Activated naive CD8-positive, alpha-beta T cell (primary cell): ENCODE measurements around the gene SPPL2B.

Experiments
- H3K27ac Mint-ChIP-seq: one replicate; pipeline ENCODE4 v1.8.0; 2021; ENCODE audit warnings: mixed read lengths
- H3K27me3 Mint-ChIP-seq: one replicate; pipeline ENCODE4 v1.8.0; 2021; ENCODE audit warnings: mixed read lengths
- H3K36me3 Mint-ChIP-seq: one replicate; pipeline ENCODE4 v1.8.0; 2021; ENCODE audit warnings: mixed read lengths
- H3K4me1 Mint-ChIP-seq: one replicate; pipeline ENCODE4 v1.8.0; 2021; ENCODE audit warnings: low read depth, mixed read lengths
- H3K4me3 Mint-ChIP-seq: one replicate; pipeline ENCODE4 v1.8.0; 2021; ENCODE audit warnings: mild to moderate bottlenecking, mixed read lengths
- H3K9me3 Mint-ChIP-seq: one replicate; pipeline ENCODE4 v1.8.0; 2021; ENCODE audit warnings: low read depth, mixed read lengths

Gene SPPL2B

DNA sequence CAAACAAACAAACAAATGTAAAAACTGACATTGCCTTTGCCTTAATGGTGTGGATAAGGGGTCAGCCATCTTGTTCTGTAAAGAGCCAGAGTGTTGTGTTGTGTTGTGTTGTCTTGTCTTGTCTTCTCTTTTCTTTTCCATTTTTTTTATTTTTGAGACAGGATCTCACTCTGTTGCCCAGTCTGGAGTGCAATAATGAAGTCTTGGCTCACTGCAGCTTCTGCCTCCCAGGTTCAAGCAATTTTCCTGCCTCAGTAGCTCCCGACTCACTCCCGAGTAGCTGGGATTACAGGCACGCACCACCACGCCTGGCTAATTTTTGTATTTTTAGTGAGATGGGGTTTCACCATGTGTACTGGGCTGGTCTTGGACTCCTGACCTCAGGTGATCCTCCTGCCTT is 71.1 kb downstream of the SPPL2B start:
- H3K27me3 Mint-ChIP-seq = no peaks in the 10 kb centered on the region
- no peak overlapping the region for H3K27ac Mint-ChIP-seq
- H3K9me3 Mint-ChIP-seq = no peaks in the 10 kb centered on the region
- no peaks in the 10 kb centered on the region for H3K36me3 Mint-ChIP-seq
- H3K4me1 Mint-ChIP-seq = peaks cover 3% of the 10 kb centered on the region
- H3K4me3 Mint-ChIP-seq = no peak overlapping the region
